GM19239 (cell line): ENCODE results near the gene LDAF1.
A peak's percentile ranks its signal among the peaks of the same experiment; 100 is the strongest.
"Not testable (repeated sequence)": the region's sequence is repeated elsewhere in the genome, so short reads cannot be mapped to it uniquely, and the experiment has no call there.

ENCODE experiments used
- DNase-seq: peaks from one replicate; pipeline ENCODE4 v3.0.0; 2011; ENCODE audit warnings: low spot score; ENCODE audit not compliant: insufficient read length
- FAIRE-seq: peaks from 2 replicates; lab custom pipeline; 2011; peaks lifted over from hg19 to GRCh38; lab: Jason Lieb, UNC

LDAF1 gene

DNA sequence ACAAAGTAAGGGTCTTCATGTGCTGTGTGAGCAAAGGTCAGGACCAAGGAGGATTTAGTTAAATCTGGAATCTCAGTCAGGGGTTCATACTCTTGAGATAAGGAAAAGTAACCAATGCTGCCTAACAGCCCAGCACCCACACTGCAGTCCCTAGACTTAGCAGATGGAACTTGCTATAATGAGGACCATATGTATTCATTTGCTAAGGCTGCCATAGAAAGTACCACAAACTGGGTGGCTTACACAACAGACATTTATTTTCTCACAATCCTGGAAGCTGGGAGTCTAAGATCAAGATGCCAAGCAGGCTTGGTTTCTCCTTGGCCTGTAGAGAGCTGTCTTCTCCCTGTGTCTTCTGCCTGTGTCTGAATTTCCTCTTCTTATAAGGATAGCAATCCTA, 32.1 kb downstream of the LDAF1 start:
- DNase-seq = no peak
- no peak for FAIRE-seq

- FAIRE-seq (no peak), DNase-seq (no peak)
Measured at GRCh38 chr16:21192991-21193390, 34.5 kb downstream of the LDAF1 start.

GRCh38 chr16:21194771-21195301, 36.4 kb downstream of the LDAF1 start:
- DNase-seq (no peak), FAIRE-seq (peak; percentile 11)

DNA sequence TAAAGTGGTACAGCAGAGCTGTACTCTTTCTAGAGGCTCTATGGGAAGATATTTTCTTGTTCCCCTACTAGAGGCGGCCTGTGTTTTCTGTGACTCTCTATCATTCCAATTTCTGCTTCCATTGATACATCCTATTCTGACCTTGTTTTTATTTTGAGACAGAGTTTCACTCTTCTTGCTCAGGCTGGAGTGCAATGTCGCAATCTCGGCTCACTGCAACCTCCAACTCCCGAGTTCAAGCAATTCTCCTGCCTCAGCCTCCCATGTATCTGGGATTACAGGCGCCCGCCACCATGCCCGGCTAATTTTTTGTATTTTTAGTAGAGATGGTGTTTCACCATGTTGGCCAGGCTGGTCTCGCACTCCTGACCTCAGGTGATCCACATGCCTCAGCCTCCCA, 36.9 kb downstream of the LDAF1 start:
- FAIRE-seq, DNase-seq: not testable (repeated sequence)

- no peak for FAIRE-seq
- no peak for DNase-seq
Measured at GRCh38 chr16:21197112-21197511, 38.6 kb downstream of the LDAF1 start.

DNA sequence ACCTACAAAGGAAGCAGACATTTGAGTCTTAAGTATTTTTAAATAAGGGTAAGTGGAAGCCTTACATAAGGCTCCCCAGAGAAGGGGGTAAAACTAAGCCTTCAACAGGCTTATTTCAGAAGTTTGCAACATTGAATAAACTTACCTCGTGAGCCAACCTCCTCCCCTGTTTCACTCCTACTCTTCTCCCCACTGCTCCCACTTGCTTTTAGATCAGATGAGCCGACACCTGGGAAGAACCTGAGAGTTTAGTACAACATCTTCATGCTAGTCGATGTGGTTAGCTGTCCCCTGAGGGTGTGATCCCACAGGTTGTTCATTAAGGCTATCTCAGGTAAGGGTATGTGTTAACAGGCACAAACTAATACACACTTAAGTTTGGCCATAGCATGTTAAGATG, 39.1 kb downstream of the LDAF1 start:
- FAIRE-seq (no peak), DNase-seq (no peak)

GRCh38 chr16:21199607-21200218, 41.2 kb downstream of the LDAF1 start:
- DNase-seq (no peak), FAIRE-seq (no peak)

GRCh38 chr16:21203155-21203797, 44.8 kb downstream of the LDAF1 start:
- DNase-seq (no peak), FAIRE-seq (no peak)

DNA sequence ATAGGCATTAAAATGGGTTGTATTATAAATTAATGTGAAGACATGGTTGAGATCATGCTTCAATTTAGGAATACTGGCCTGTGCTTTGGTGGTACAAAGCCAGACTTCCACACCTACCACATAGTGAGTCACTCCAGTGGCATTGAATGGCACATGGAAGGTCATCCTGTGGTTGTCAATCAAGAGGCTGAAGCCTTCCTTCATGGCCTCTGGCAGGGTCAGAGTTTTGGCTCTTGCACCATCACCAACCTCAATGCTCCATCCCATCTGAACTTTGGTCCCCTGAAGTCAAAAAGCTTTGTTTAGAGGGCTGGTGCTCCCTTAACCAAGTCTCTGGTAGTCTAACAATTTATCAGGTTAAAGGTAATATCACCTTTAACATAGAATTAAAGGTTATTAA, 46.8 kb downstream of the LDAF1 start:
- no peak for FAIRE-seq
- DNase-seq = no peak

DNA sequence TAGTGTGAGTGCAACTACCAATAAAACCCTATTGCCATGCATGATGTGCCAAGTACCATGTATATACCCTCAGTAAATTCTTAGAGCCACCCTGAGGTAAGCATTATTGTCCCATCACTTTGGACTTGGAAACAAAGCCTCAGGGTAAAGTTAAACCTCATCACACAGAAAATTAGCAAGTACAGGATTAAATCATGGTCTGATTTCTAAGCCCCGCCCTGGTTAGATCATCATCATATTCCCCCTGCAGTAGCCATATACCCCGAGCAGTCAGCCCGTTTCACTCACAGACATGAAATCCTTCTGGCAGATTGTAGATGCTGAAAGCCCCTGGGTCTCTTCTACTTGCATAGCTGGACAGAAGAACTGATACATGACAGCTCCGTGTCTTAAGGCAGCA, 48.1 kb downstream of the LDAF1 start:
- FAIRE-seq = no peak
- DNase-seq = no peak

DNA sequence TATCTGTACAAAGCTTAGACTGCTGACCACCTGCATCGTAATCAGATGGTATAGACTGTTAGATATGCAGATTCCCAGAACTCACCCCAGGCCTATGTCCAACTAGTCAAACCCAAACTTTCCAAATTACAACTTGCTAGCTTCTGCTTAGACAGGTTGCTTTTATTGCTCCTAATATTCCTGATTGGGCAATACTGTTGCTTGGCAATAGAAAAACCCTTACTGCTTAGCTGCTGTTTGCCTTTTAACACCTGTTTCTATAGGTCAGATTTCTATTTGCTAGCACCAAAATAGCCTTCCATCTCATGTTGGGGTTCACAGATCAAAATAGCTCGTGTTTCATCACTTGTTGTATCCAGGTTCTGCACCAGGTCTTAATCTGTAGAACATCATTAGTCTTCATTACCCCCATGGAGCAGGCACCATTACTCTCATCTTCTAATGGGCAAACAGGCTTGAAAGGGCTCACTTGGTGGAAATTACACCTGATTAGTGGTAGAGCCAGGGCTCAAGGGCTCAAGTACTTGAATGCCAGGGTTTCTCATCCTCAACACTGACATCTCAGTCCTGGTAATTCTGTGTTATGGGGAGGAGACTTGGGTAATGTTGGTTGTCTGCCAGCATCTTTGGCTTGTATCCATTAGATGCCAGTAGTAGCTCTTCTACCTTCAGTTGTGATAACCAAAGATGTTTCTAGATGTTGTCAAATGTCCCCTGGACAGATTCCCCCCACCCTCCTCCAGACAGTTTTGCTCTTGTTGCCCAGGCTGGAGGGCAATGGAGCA, 50.2 kb downstream of the LDAF1 start:
- no peak for DNase-seq
- no peak for FAIRE-seq

DNA sequence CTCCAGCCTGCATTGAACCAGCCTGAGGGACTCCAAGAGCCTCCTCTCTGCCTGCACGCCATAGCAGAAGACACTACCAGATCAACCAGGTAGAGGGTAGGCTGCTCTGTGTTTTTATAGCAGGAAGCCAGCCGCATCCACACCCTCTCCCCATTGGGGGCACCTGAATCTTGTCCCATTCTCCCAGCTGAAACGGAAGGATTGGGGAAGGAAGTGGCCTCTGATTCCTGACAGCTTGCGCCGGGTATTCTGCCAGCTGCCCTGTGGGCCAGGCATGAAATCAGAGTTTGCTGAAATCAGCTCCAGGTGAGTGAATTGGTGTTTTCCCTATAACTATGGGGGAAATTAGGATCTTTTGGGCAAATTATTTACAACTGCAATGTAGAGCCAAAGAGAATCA, 53.0 kb downstream of the LDAF1 start, which contains the start of gene ZP2:
Gene ZP2, minus strand, starts transcription at position 89 of the 400 bp plus-strand sequence. Its CDS starts 27 bp downstream, at position 62.
- no peak for FAIRE-seq
- no peak for DNase-seq

DNA sequence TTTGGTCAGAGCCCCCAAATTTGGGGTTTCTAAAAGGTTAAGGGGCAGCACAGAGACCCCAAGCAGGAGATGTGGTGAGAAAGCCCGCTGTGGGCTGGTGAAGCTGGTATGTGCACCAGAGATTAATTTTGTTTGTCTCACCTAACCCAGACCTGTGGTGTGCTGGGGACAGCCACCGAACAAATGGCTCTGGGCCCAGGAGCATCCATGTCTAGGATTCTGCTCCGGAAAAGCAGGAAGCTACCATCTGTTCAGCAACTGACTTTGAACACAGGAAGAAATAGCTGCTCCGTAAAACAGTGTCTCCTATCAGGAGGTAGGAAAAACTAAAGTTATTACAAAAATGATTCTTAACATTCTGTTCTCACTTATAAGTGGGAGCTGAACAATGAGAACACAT, 55.6 kb downstream of the LDAF1 start:
- FAIRE-seq = no peak

GRCh38 chr16:21217121-21217520, 58.6 kb downstream of the LDAF1 start:
- FAIRE-seq (no peak), DNase-seq (no peak)

More for the DNA sequence above, 55.6 kb downstream of the LDAF1 start:
- no peak for DNase-seq

DNA sequence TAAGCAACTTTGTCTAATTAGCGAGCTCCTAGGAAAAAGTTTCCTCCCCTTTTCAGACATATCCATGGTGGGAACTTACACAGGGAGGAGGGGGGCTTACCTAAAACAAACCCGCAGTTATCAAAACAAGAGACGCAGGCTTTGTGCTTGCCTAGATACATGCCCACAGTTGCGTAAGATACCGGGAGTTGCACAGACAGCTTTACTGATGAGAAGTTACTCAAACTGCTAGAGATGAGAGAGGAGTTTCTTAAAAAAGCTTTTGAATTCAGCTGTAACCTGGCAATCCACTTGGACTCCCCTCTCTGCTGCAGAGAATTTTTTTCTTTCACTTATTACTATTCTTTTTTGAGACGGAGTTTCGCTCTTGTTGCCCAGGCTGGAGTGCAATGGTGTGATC, 59.7 kb downstream of the LDAF1 start:
- no peak for FAIRE-seq
- DNase-seq = no peak

- no peak for DNase-seq
- FAIRE-seq = no peak
Measured at GRCh38 chr16:21219551-21219950, 61.1 kb downstream of the LDAF1 start.

DNA sequence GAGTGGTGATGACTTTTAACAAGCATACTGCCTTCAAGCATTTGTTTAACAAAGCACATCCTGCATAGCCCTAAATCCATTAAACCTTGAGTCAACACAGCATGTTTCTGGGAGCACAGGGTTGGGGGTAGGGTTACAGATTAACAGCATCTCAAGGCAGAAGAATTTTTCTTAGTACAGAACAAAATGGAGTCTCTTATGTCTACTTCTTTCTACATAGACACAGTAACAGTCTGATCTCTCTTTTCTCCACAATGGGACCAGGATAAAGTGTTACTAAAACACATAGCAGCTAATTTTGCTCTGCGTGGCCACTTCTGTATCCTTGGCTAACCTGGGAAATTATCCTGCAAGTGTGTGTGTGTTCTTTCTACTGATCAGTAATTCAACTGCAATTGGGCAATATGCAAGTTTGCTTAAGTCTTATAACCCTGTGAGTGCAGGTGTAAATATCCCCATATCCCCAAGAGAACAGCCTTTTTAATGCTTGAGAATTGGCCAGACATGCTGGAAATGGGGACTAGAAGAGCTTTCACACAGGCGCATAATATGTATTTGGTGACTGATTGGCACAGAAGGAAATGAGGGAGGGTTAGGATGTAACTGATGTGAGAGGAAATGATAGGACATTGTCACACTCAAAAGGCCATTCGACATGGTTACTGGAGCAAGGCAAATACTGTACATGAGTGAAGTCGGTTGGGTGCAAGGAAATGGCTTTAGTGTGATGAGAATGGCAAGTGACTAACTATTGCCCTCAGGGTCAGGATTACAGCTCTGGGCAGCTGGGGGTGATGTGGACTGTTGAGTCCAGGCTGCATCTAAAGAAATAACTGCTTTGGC, 64.2 kb downstream of the LDAF1 start:
- FAIRE-seq = no peak
- DNase-seq = no peak

DNA sequence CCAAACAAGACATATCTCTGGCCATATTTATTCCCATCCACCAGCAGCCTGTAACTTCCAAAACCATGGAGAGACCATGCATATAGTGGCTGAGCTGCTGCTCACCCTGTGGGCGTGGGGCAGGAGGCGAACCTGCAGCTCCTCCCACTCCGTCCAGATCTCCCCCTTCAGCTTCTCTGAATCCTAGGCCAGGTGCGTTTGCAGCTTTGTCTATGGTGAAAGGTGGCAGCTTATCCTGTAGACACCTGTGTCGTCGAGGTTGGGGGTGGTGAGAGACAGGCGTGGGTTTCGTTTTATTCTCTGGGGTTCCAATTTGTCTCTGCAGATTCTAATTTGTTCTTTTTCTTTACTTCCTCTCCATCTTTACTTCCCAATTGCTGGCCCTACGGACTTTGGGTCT, 65.3 kb downstream of the LDAF1 start:
- no peak for FAIRE-seq

DNA sequence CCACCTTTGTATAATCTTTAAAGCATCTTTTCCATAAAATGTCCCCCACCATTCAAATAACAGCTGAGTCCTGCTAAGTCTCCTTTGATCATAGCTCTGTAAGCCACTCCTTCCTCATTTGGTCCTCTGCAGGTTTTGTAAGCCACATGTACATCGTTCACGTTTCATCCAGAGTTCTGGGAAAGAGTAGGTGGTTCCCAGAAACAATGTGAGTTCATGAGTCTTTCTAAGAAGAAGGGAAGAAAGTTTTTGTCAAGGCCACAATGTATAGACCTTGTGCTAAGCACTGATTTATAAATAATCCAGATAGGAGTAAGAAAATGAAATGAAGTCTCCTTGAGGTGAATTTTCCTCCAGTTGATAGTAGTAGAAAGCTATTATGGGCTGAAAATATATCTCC, 66.3 kb downstream of the LDAF1 start:
- no peak for FAIRE-seq

More for the DNA sequence above, 65.3 kb downstream of the LDAF1 start:
- DNase-seq = no peak

GRCh38 chr16:21226749-21227148, 68.3 kb downstream of the LDAF1 start:
- FAIRE-seq = no peak
- no peak for DNase-seq

More for the DNA sequence above, 66.3 kb downstream of the LDAF1 start:
- no peak for DNase-seq
